GM12874 (cell line): Measurements from ENCODE around the gene GPR179.

Experiments used
- CTCF ChIP-seq: IDR thresholded peaks from 2 replicates; pipeline ENCODE4 v1.5.1; 2011; ENCODE audit warnings: low read depth, mild to moderate bottlenecking, control low read depth, low read length, moderate library complexity; ENCODE audit not compliant: insufficient read depth

The GPR179 gene

GRCh38 chr17:38343608-38344419 is at the start of gene GPR179:
GPR179 (minus strand) TSS chr17:38343956; CDS start chr17:38343789, 167 bp downstream.
- no peak for TF ChIP-seq CTCF

- no peak for TF ChIP-seq CTCF
Observed at GRCh38 chr17:38379448-38379847, 35.7 kb upstream of the GPR179 start.

GRCh38 chr17:38369124-38369886 is 25.5 kb upstream of the GPR179 start:
- no peak for TF ChIP-seq CTCF

- no peak for TF ChIP-seq CTCF
Observed at GRCh38 chr17:38364741-38365140, 21.0 kb upstream of the GPR179 start.

GRCh38 chr17:38363016-38363415 is 19.3 kb upstream of the GPR179 start:
- TF ChIP-seq CTCF: no peak

- no peak for TF ChIP-seq CTCF
Observed at GRCh38 chr17:38361694-38362465, 18.1 kb upstream of the GPR179 start.
